Activated CD4-positive, alpha-beta T cell treated with anti-CD3 and anti-CD28 coated beads, Interleukin-2, amount 10 ng/mL, durations not matched to agents 24 days and 14 days (primary cell): ENCODE results near the gene UNKL. TPM values are rescaled to one million over a fixed set of nuclear protein-coding genes. Genes with fewer than 3 reads are reported as not detected.

Source experiments
- DNase-seq: peaks from one replicate; pipeline ENCODE4 v3.0.0; 2022
- H3K27ac Mint-ChIP-seq: one replicate; pipeline ENCODE4 v1.8.0; 2022; ENCODE audit warnings: mild to moderate bottlenecking, mixed read lengths
- H3K27me3 Mint-ChIP-seq: one replicate; pipeline ENCODE4 v1.8.0; 2022; ENCODE audit warnings: mixed read lengths
- H3K36me3 Mint-ChIP-seq: one replicate; pipeline ENCODE4 v1.8.0; 2022; ENCODE audit warnings: low read depth, mild to moderate bottlenecking, mixed read lengths
- H3K4me1 Mint-ChIP-seq: one replicate; pipeline ENCODE4 v1.8.0; 2021; ENCODE audit warnings: mixed read lengths
- H3K4me3 Mint-ChIP-seq: one replicate; pipeline ENCODE4 v1.8.0; 2022; ENCODE audit warnings: mild to moderate bottlenecking, moderate library complexity, mixed read lengths
- H3K9me3 Mint-ChIP-seq: one replicate; pipeline ENCODE4 v1.8.0; 2021; ENCODE audit warnings: mixed read lengths
- intact Hi-C: fragments of 100-400 bp; cut with micrococcal nuclease; formaldehyde crosslinking; loops from one replicate; pipeline ENCODE4 v1.15.1; 2023
- total RNA-seq: library from RNA; stranded (reverse); gene quantifications from 2 replicates; pipeline ENCODE4 v1.2.3, GENCODE V29; 2022

The UNKL gene
- total RNA-seq: 38.4 and 43.9 TPM in 2 replicates

GRCh38 chr16:1414532-1415260 is at the start of gene UNKL:
UNKL (minus strand) TSS chr16:1414704; CDS start chr16:1414691, 13 bp downstream.
- Mint-ChIP-seq H3K4me1 (peaks cover 14% of the 10 kb centered on the region), H3K27ac (peak within 1 kb of the TSS; percentile 94), H3K4me3 (peak within 1 kb of the TSS; percentile 85), H3K27me3 (no peaks in the 10 kb centered on the region), H3K36me3 (peaks cover 15% of the 10 kb centered on the region), H3K9me3 (no peaks in the 10 kb centered on the region)
- intact Hi-C loops: no loop called here
- DNase-seq: peak; percentile 95

GRCh38 chr16:1461146-1461545 is 46.6 kb upstream of the UNKL start:
- intact Hi-C loops: no loop called here
- no peak overlapping the region for H3K4me3 Mint-ChIP-seq
- no peaks in the 10 kb centered on the region for H3K9me3 Mint-ChIP-seq
- peaks cover 4% of the 10 kb centered on the region for H3K4me1 Mint-ChIP-seq
- no peak overlapping the region for H3K27ac Mint-ChIP-seq
- no peak for DNase-seq
- peaks cover 2% of the 10 kb centered on the region for H3K36me3 Mint-ChIP-seq
- H3K27me3 Mint-ChIP-seq: no peaks in the 10 kb centered on the region

- Mint-ChIP-seq H3K9me3 (no peaks in the 10 kb centered on the region), H3K4me1 (peaks cover 4% of the 10 kb centered on the region), H3K27ac (no peak overlapping the region), H3K27me3 (no peaks in the 10 kb centered on the region), H3K36me3 (peaks cover 2% of the 10 kb centered on the region), H3K4me3 (no peak overlapping the region)
- no peak for DNase-seq
- intact Hi-C loops: no loop called here
These were observed 46.2 kb upstream of the UNKL start for GRCh38 chr16:1460602-1461138.

- Mint-ChIP-seq H3K4me3 (no peak overlapping the region), H3K27me3 (no peaks in the 10 kb centered on the region), H3K36me3 (peaks cover 2% of the 10 kb centered on the region), H3K9me3 (no peaks in the 10 kb centered on the region), H3K4me1 (peaks cover 4% of the 10 kb centered on the region), H3K27ac (no peak overlapping the region)
- intact Hi-C loops: no loop called here
- no peak for DNase-seq
These were observed 45.5 kb upstream of the UNKL start for GRCh38 chr16:1459967-1460366.

- H3K4me3 Mint-ChIP-seq: no peak overlapping the region
- H3K27me3 Mint-ChIP-seq: no peaks in the 10 kb centered on the region
- peaks cover 4% of the 10 kb centered on the region for H3K4me1 Mint-ChIP-seq
- H3K9me3 Mint-ChIP-seq: no peaks in the 10 kb centered on the region
- intact Hi-C loops: no loop called here
- H3K36me3 Mint-ChIP-seq: peaks cover 3% of the 10 kb centered on the region
- no peak for DNase-seq
- H3K27ac Mint-ChIP-seq: no peak overlapping the region
These were observed 44.5 kb upstream of the UNKL start for GRCh38 chr16:1458977-1459341.

- H3K4me3 Mint-ChIP-seq: no peak overlapping the region
- no peak for DNase-seq
- no peaks in the 10 kb centered on the region for H3K27me3 Mint-ChIP-seq
- peaks cover 3% of the 10 kb centered on the region for H3K36me3 Mint-ChIP-seq
- H3K4me1 Mint-ChIP-seq: peaks cover 4% of the 10 kb centered on the region
- intact Hi-C loops: no loop called here
- H3K27ac Mint-ChIP-seq: no peak overlapping the region
- H3K9me3 Mint-ChIP-seq: no peaks in the 10 kb centered on the region
These were observed 44.0 kb upstream of the UNKL start for GRCh38 chr16:1458336-1458976.

- no peak overlapping the region for H3K27ac Mint-ChIP-seq
- no peaks in the 10 kb centered on the region for H3K27me3 Mint-ChIP-seq
- no peaks in the 10 kb centered on the region for H3K9me3 Mint-ChIP-seq
- no peak overlapping the region for H3K4me3 Mint-ChIP-seq
- no peak for DNase-seq
- peaks cover 4% of the 10 kb centered on the region for H3K4me1 Mint-ChIP-seq
- H3K36me3 Mint-ChIP-seq: peaks cover 3% of the 10 kb centered on the region
- intact Hi-C loops: no loop called here
These were observed 43.2 kb upstream of the UNKL start for GRCh38 chr16:1457489-1458245.

GRCh38 chr16:1456951-1457350 is 42.4 kb upstream of the UNKL start:
- no peaks in the 10 kb centered on the region for H3K27me3 Mint-ChIP-seq
- no peak for DNase-seq
- intact Hi-C loops: no loop called here
- no peaks in the 10 kb centered on the region for H3K9me3 Mint-ChIP-seq
- no peak overlapping the region for H3K4me3 Mint-ChIP-seq
- H3K36me3 Mint-ChIP-seq: peaks cover 3% of the 10 kb centered on the region
- H3K4me1 Mint-ChIP-seq: peaks cover 4% of the 10 kb centered on the region
- no peak overlapping the region for H3K27ac Mint-ChIP-seq

- Mint-ChIP-seq H3K9me3 (no peaks in the 10 kb centered on the region), H3K27ac (no peak overlapping the region), H3K4me1 (peaks cover 4% of the 10 kb centered on the region), H3K36me3 (peaks cover 1% of the 10 kb centered on the region), H3K27me3 (no peaks in the 10 kb centered on the region), H3K4me3 (no peak overlapping the region)
- intact Hi-C loops: no loop called here
- no peak for DNase-seq
These were observed 41.0 kb upstream of the UNKL start for GRCh38 chr16:1455190-1456171.

GRCh38 chr16:1454561-1454960 is 40.1 kb upstream of the UNKL start:
- H3K36me3 Mint-ChIP-seq: peaks cover 3% of the 10 kb centered on the region
- DNase-seq: no peak
- H3K27me3 Mint-ChIP-seq: no peaks in the 10 kb centered on the region
- H3K9me3 Mint-ChIP-seq: no peaks in the 10 kb centered on the region
- intact Hi-C loops: no loop called here
- peaks cover 4% of the 10 kb centered on the region for H3K4me1 Mint-ChIP-seq
- no peak overlapping the region for H3K27ac Mint-ChIP-seq
- H3K4me3 Mint-ChIP-seq: no peak overlapping the region

GRCh38 chr16:1453316-1453715 is 38.8 kb upstream of the UNKL start:
- intact Hi-C loops: no loop called here
- no peak overlapping the region for H3K4me3 Mint-ChIP-seq
- H3K9me3 Mint-ChIP-seq: no peaks in the 10 kb centered on the region

GRCh38 chr16:1452530-1452929 is 38.0 kb upstream of the UNKL start:
- H3K36me3 Mint-ChIP-seq: peaks cover 3% of the 10 kb centered on the region
- H3K27me3 Mint-ChIP-seq: no peaks in the 10 kb centered on the region
- no peak overlapping the region for H3K27ac Mint-ChIP-seq
- no peak overlapping the region for H3K4me3 Mint-ChIP-seq
- intact Hi-C loops: no loop called here
- no peak for DNase-seq
- H3K9me3 Mint-ChIP-seq: no peaks in the 10 kb centered on the region
- no peaks in the 10 kb centered on the region for H3K4me1 Mint-ChIP-seq

More at GRCh38 chr16:1453316-1453715, 38.8 kb upstream of the UNKL start:
- Mint-ChIP-seq H3K27ac (no peak overlapping the region), H3K4me1 (no peaks in the 10 kb centered on the region), H3K36me3 (peaks cover 3% of the 10 kb centered on the region), H3K27me3 (no peaks in the 10 kb centered on the region)
- no peak for DNase-seq

GRCh38 chr16:1451702-1452392 is 37.3 kb upstream of the UNKL start:
- H3K4me3 Mint-ChIP-seq: no peak overlapping the region
- peaks cover 3% of the 10 kb centered on the region for H3K36me3 Mint-ChIP-seq
- intact Hi-C loops: no loop called here
- DNase-seq: no peak
- H3K4me1 Mint-ChIP-seq: no peaks in the 10 kb centered on the region
- H3K27ac Mint-ChIP-seq: no peak overlapping the region
- no peaks in the 10 kb centered on the region for H3K27me3 Mint-ChIP-seq
- H3K9me3 Mint-ChIP-seq: no peaks in the 10 kb centered on the region
